ENCODE data around the gene RBPJL.

DNA sequence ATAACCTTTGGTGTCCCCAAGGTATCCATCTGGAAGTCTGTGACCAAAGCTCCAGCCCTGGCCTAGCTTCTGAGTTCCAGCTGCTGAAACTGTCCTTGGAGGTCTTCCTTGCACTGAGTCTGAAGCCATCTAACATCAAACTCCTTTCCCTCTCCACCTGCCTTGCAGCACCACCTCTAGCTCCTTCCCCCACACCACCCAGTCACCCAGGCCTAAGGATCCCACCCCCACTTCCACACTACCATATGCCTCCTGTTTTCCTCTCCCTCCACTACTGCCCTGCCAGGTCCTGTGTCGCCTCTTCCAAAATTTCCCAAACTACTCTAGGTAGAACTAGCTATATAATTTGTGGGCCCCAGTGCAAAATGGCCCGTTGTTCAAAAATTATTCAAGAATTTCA, 12.3 kb downstream of the RBPJL start:
- TF ChIP-seq ARNT (IDR thresholded peaks at IDR 0.05), result no peak
- TF ChIP-seq SP1 (IDR thresholded peaks at IDR 0.05), result no peak
- TF ChIP-seq TARDBP (IDR thresholded peaks at IDR 0.05), result no peak
- no peak for TF ChIP-seq BHLHE40 (IDR thresholded peaks at IDR 0.05; ENCODE audit: borderline replicate concordance)
- TF ChIP-seq HDGF (IDR thresholded peaks at IDR 0.05; ENCODE audit: borderline replicate concordance), result no peak
- no peak for TF ChIP-seq NFRKB (IDR thresholded peaks at IDR 0.05)

All from HEK293T (cell line).